ENCODE data around the gene SS18. TPM values are rescaled to one million over a fixed set of nuclear protein-coding genes. Genes with fewer than 3 reads are reported as not detected.

SS18 gene
- total RNA-seq, 1 donor from 2014 or later: 99.7 TPM

- Mint-ChIP-seq H3K27me3 (no peaks in the 10 kb centered on the region), H3K9me3 (no peaks in the 10 kb centered on the region), H3K4me3 (no peak overlapping the region), H3K4me1 (no peaks in the 10 kb centered on the region), H3K27ac (no peak overlapping the region), H3K36me3 (ENCODE audit: low read depth) (peaks cover 59% of the 10 kb centered on the region)
- no peak for ATAC-seq (ENCODE audit: low read depth)
- no peak for DNase-seq
- no peak for TF ChIP-seq CTCF (IDR thresholded peaks at IDR 0.05)
- ChIA-PET CTCF (interaction anchor here (0.6 kb wide), 1 partner anchor 52 kb away, joined by 6 read pairs; no protein-coding TSS in a partner anchor), POLR2A (no interaction called here)
- intact Hi-C loops (cut with micrococcal nuclease): no loop called here
Observed at GRCh38 chr18:26040051-26040656, 50.3 kb downstream of the SS18 start.

- no peak for DNase-seq
- no peaks in the 10 kb centered on the region for H3K27me3 Mint-ChIP-seq
- intact Hi-C loops (cut with micrococcal nuclease): no loop called here
- peaks cover 63% of the 10 kb centered on the region for H3K36me3 Mint-ChIP-seq (ENCODE audit: low read depth)
- H3K4me3 Mint-ChIP-seq: no peak overlapping the region
- POLR2A ChIA-PET: interaction anchor here (0.7 kb wide), 1 partner anchor 50 kb away, joined by 11 read pairs; no protein-coding TSS in a partner anchor
- CTCF ChIA-PET: no interaction called here
- ATAC-seq (ENCODE audit: low read depth): no peak
- H3K9me3 Mint-ChIP-seq: no peaks in the 10 kb centered on the region
- no peaks in the 10 kb centered on the region for H3K4me1 Mint-ChIP-seq
- no peak for TF ChIP-seq CTCF (IDR thresholded peaks at IDR 0.05)
- H3K27ac Mint-ChIP-seq: no peak overlapping the region
Observed at GRCh38 chr18:26039203-26039602, 51.2 kb downstream of the SS18 start.

GRCh38 chr18:26036635-26037034, 53.8 kb downstream of the SS18 start:
- TF ChIP-seq CTCF (IDR thresholded peaks at IDR 0.05): no peak
- ChIA-PET CTCF (no interaction called here), POLR2A (no interaction called here)
- Mint-ChIP-seq H3K27ac (no peak overlapping the region), H3K4me3 (no peak overlapping the region), H3K9me3 (no peaks in the 10 kb centered on the region), H3K4me1 (no peaks in the 10 kb centered on the region), H3K27me3 (no peaks in the 10 kb centered on the region), H3K36me3 (ENCODE audit: low read depth) (peaks cover 78% of the 10 kb centered on the region)
- DNase-seq (no peak), ATAC-seq (ENCODE audit: low read depth) (no peak)
- intact Hi-C loops (cut with micrococcal nuclease): no loop called here

- H3K9me3 Mint-ChIP-seq: no peaks in the 10 kb centered on the region
- no peak overlapping the region for H3K27ac Mint-ChIP-seq
- H3K4me1 Mint-ChIP-seq: no peaks in the 10 kb centered on the region
- intact Hi-C loops (cut with micrococcal nuclease): no loop called here
- H3K36me3 Mint-ChIP-seq (ENCODE audit: low read depth): peaks cover 87% of the 10 kb centered on the region
- CTCF ChIA-PET: no interaction called here
- no peak overlapping the region for H3K4me3 Mint-ChIP-seq
- POLR2A ChIA-PET: no interaction called here
- no peak for ATAC-seq (ENCODE audit: low read depth)
- H3K27me3 Mint-ChIP-seq: no peaks in the 10 kb centered on the region
- no peak for TF ChIP-seq CTCF (IDR thresholded peaks at IDR 0.05)
- no peak for DNase-seq
Observed at GRCh38 chr18:26034850-26035497, 55.4 kb downstream of the SS18 start.

- ATAC-seq (ENCODE audit: low read depth) (no peak), DNase-seq (no peak)
- Mint-ChIP-seq H3K4me1 (peaks cover 6% of the 10 kb centered on the region), H3K36me3 (ENCODE audit: low read depth) (peaks cover 85% of the 10 kb centered on the region), H3K4me3 (no peak overlapping the region), H3K27me3 (no peaks in the 10 kb centered on the region), H3K27ac (peak overlapping the region; percentile 27), H3K9me3 (peaks cover 6% of the 10 kb centered on the region)
- CTCF ChIA-PET: no interaction called here
- TF ChIP-seq CTCF (IDR thresholded peaks at IDR 0.05): no peak
- intact Hi-C loops (cut with micrococcal nuclease): no loop called here
- POLR2A ChIA-PET: no interaction called here
Observed at GRCh38 chr18:26022585-26022984, 67.8 kb downstream of the SS18 start.
